Measurements from ENCODE around the gene REG4.

The REG4 gene

GRCh38 chr1:119778886-119779560, 32.2 kb downstream of the REG4 start:
- no peak for DNase-seq

- DNase-seq: no peak
These were observed 32.9 kb downstream of the REG4 start for GRCh38 chr1:119778359-119778758.

- no peak for DNase-seq
These were observed 36.3 kb downstream of the REG4 start for GRCh38 chr1:119774746-119775490.

GRCh38 chr1:119773711-119774241, 37.5 kb downstream of the REG4 start:
- DNase-seq: peak in 1 of 2 experiments; percentile 9

GRCh38 chr1:119772298-119772697, 39.0 kb downstream of the REG4 start:
- no peak for DNase-seq

GRCh38 chr1:119771770-119772169, 39.5 kb downstream of the REG4 start:
- no peak for DNase-seq

- DNase-seq: no peak
These were observed 40.2 kb downstream of the REG4 start for GRCh38 chr1:119771016-119771415.

GRCh38 chr1:119768778-119769177, 42.5 kb downstream of the REG4 start, which contains the start of gene HMGCS2:
TSS of gene HMGCS2 (minus strand) at chr1:119768905. CDS start at chr1:119768844, 61 bp downstream.
- no peak for DNase-seq

- no peak for DNase-seq
These were observed 43.8 kb downstream of the REG4 start for GRCh38 chr1:119767486-119767885.

GRCh38 chr1:119766374-119766794, 44.9 kb downstream of the REG4 start:
- DNase-seq: no peak

GRCh38 chr1:119764220-119764619, 47.0 kb downstream of the REG4 start:
- DNase-seq: peak; percentile 44 to 74

- DNase-seq: no peak
These were observed 48.3 kb downstream of the REG4 start for GRCh38 chr1:119762953-119763352.

- no peak for DNase-seq
These were observed 48.9 kb downstream of the REG4 start for GRCh38 chr1:119762409-119762808.

GRCh38 chr1:119758584-119758983, 52.7 kb downstream of the REG4 start:
- DNase-seq: no peak

- DNase-seq: no peak
These were observed 58.7 kb downstream of the REG4 start for GRCh38 chr1:119752592-119752991.

- no peak for DNase-seq
These were observed 63.2 kb downstream of the REG4 start for GRCh38 chr1:119748040-119748439.

GRCh38 chr1:119747451-119747850, 63.8 kb downstream of the REG4 start:
- DNase-seq: no peak

- no peak for DNase-seq
These were observed 66.2 kb downstream of the REG4 start for GRCh38 chr1:119745034-119745433.

- DNase-seq: no peak
These were observed 66.7 kb downstream of the REG4 start for GRCh38 chr1:119744598-119744942.
